CD4-positive, alpha-beta T cell (primary cell): ENCODE data around the gene IAPP. TPM values are rescaled to one million over a fixed set of nuclear protein-coding genes. Genes with fewer than 3 reads are reported as not detected.
"Not testable (repeated sequence)": the region's sequence is repeated elsewhere in the genome, so short reads cannot be mapped to it uniquely, and the experiment has no call there.

Experiments used
- ATAC-seq: fragments of 200-7000 bp; cut with Tn5 transposase; one replicate; pipeline ENCODE4 v1.10.0; 2022; ENCODE audit warnings: mild to moderate bottlenecking; ENCODE audit not compliant: poor library complexity
- CTCF ChIA-PET: fragments of 350-600 bp; sonication (Branson Sonifier 250); formaldehyde crosslinking; loops from one replicate; lab custom pipeline; 2021; ENCODE audit warnings: antibody characterized with exemption, inconsistent platforms; lab: Charles Lee
- POLR2A ChIA-PET: fragments of 350-600 bp; sonication (Branson Sonifier 250); formaldehyde crosslinking; loops from one replicate; lab custom pipeline; 2021; ENCODE audit warnings: antibody characterized with exemption, inconsistent platforms; lab: Charles Lee
- DNase-seq, 14 experiments: peaks; one replicate each; pipeline ENCODE4 v3.0.0-alpha.2; 2013 to 2020; ENCODE audit warnings: mixed read lengths in 2 of 14
- H3K27ac ChIP-seq, 2 donors: one replicate each; pipeline versions ENCODE4 v1.5.1 to v1.7.0; 2013; ENCODE audit warnings: low read length in 2 of 2, low read depth in 1 of 2, mild to moderate bottlenecking in 1 of 2
- H3K27me3 ChIP-seq, 2 experiments: 1 replicate in 1 of 2; 2 replicates in 1 of 2; pipeline versions ENCODE4 v1.6.1 to v1.7.0; 2013; ENCODE audit warnings: low read length in 2 of 2, control low read depth in 1 of 2, mild to moderate bottlenecking in 1 of 2, moderate library complexity in 1 of 2; ENCODE audit not compliant: insufficient read depth in 2 of 2, control insufficient read depth in 1 of 2
- H3K36me3 ChIP-seq: one replicate; pipeline ENCODE4 v1.6.1; 2013; ENCODE audit warnings: low read length, control low read depth; ENCODE audit not compliant: insufficient read depth
- H3K4me1 ChIP-seq: one replicate; pipeline ENCODE4 v1.6.1; 2013; ENCODE audit warnings: low read length, control low read depth; ENCODE audit not compliant: insufficient read depth
- H3K4me3 ChIP-seq: one replicate; pipeline ENCODE4 v1.5.1; 2013; ENCODE audit warnings: mild to moderate bottlenecking, low read length, moderate library complexity
- H3K9me3 ChIP-seq, 2 experiments: 1 replicate in 1 of 2; 2 replicates in 1 of 2; pipeline versions ENCODE4 v1.6.1 to v1.7.0; 2013; ENCODE audit warnings: low read length in 2 of 2, mild to moderate bottlenecking in 2 of 2, control low read depth in 1 of 2, moderate library complexity in 1 of 2; ENCODE audit not compliant: control insufficient read depth in 1 of 2, insufficient read depth in 1 of 2
- H3K27ac Mint-ChIP-seq: one replicate; pipeline ENCODE4 v1.8.0; 2020; ENCODE audit warnings: mixed read lengths
- H3K27me3 Mint-ChIP-seq: one replicate; pipeline ENCODE4 v1.8.0; 2021; ENCODE audit warnings: mixed read lengths
- H3K36me3 Mint-ChIP-seq: one replicate; pipeline ENCODE4 v1.8.0; 2021; ENCODE audit warnings: low read depth, mixed read lengths
- H3K4me1 Mint-ChIP-seq: one replicate; pipeline ENCODE4 v1.8.0; 2021; ENCODE audit warnings: low read depth, mixed read lengths
- H3K4me3 Mint-ChIP-seq: one replicate; pipeline ENCODE4 v1.8.0; 2020; ENCODE audit warnings: mild to moderate bottlenecking, mixed read lengths
- H3K9me3 Mint-ChIP-seq: one replicate; pipeline ENCODE4 v1.8.0; 2020; ENCODE audit warnings: mixed read lengths
- CTCF ChIP-seq: fragments of 200-600 bp; IDR thresholded peaks from one replicate; pipeline ENCODE4 v1.8.0; 2022; ENCODE audit warnings: antibody characterized with exemption, mild to moderate bottlenecking
- intact Hi-C, 2 experiments: fragments of 100-400 bp; cut with DNase I in 1 of 2; cut with micrococcal nuclease in 1 of 2; formaldehyde crosslinking; loops; one replicate each; pipeline versions ENCODE4 v1.15.1 to v1.9.0; 2023 to 2025; cut with DNase I, micrococcal nuclease
- total RNA-seq, 174 experiments: library from RNA in 2 of 174; stranded (reverse) in 2 of 174; gene quantifications; one replicate each; pipeline ENCODE4 v1.2.3 and lab custom pipeline; 2021 to 2026

The IAPP gene
- total RNA-seq, 2 experiments from 2014 or later: not detected

- Mint-ChIP-seq H3K4me3 (no peak overlapping the region), H3K27ac (no peak overlapping the region), H3K27me3 (no peaks in the 10 kb centered on the region), H3K36me3 (no peaks in the 10 kb centered on the region), H3K4me1 (no peaks in the 10 kb centered on the region), H3K9me3 (peaks cover 2% of the 10 kb centered on the region)
- ATAC-seq: no peak
- no peaks in the 10 kb centered on the region for H3K36me3 ChIP-seq
- no peak for TF ChIP-seq CTCF
- POLR2A ChIA-PET: interaction anchor here (0.6 kb wide), 1 partner anchor 89 kb away, joined by 3 read pairs; no protein-coding TSS in a partner anchor
- DNase-seq: peak in 1 of 14 experiments; percentile 9
- H3K4me1 ChIP-seq: no peaks in the 10 kb centered on the region
- no peaks in the 10 kb centered on the region for H3K9me3 ChIP-seq
- CTCF ChIA-PET: no interaction called here
- H3K4me3 ChIP-seq: no peak overlapping the region
- intact Hi-C loops: no loop called here
- H3K27me3 ChIP-seq: no peaks in the 10 kb centered on the region
- no peak overlapping the region for H3K27ac ChIP-seq
Observed at GRCh38 chr12:21369141-21369980, 3.3 kb upstream of the IAPP start.

- Mint-ChIP-seq H3K27ac (no peak overlapping the region), H3K36me3 (no peaks in the 10 kb centered on the region), H3K4me3 (no peak overlapping the region), H3K9me3 (no peaks in the 10 kb centered on the region), H3K4me1 (no peaks in the 10 kb centered on the region), H3K27me3 (no peaks in the 10 kb centered on the region)
- POLR2A ChIA-PET: no interaction called here
- CTCF ChIA-PET: no interaction called here
- intact Hi-C loops: no loop called here
- Histone ChIP-seq H3K36me3 (no peaks in the 10 kb centered on the region), H3K4me1 (no peaks in the 10 kb centered on the region), H3K4me3 (no peak overlapping the region), H3K27me3 (no peaks in the 10 kb centered on the region), H3K9me3 (no peaks in the 10 kb centered on the region), H3K27ac (no peak overlapping the region)
- DNase-seq (no peak), ATAC-seq (no peak)
- no peak for TF ChIP-seq CTCF
Observed at GRCh38 chr12:21370845-21371449, 1.8 kb upstream of the IAPP start.

- H3K27ac Mint-ChIP-seq: no peak overlapping the region
- Histone ChIP-seq H3K36me3 (no peaks in the 10 kb centered on the region), H3K4me3 (no peak overlapping the region), H3K27me3 (peaks cover 0 to 5% of the 10 kb centered on the region in 2 experiments), H3K27ac (no peak overlapping the region), H3K9me3 (no peaks in the 10 kb centered on the region), H3K4me1 (no peaks in the 10 kb centered on the region)
- no peak for DNase-seq
- H3K27me3 Mint-ChIP-seq: peaks cover 19% of the 10 kb centered on the region
- intact Hi-C loops: no loop called here
- no peak for TF ChIP-seq CTCF
- POLR2A ChIA-PET: no interaction called here
- no peaks in the 10 kb centered on the region for H3K36me3 Mint-ChIP-seq
- no peak for ATAC-seq
- H3K4me1 Mint-ChIP-seq: no peaks in the 10 kb centered on the region
- no peaks in the 10 kb centered on the region for H3K9me3 Mint-ChIP-seq
- CTCF ChIA-PET: no interaction called here
- H3K4me3 Mint-ChIP-seq: no peak overlapping the region
Observed at GRCh38 chr12:21379218-21379617, 6.5 kb downstream of the IAPP start.

- DNase-seq, H3K27ac Mint-ChIP-seq, intact Hi-C loops: not testable (repeated sequence)
Observed at GRCh38 chr12:21381320-21381719, 8.6 kb downstream of the IAPP start.

More at GRCh38 chr12:21381320-21381719, 8.6 kb downstream of the IAPP start:
- H3K27me3 ChIP-seq, H3K36me3 ChIP-seq, POLR2A ChIA-PET, ATAC-seq, H3K36me3 Mint-ChIP-seq, H3K9me3 ChIP-seq, H3K4me1 Mint-ChIP-seq, H3K9me3 Mint-ChIP-seq, H3K4me1 ChIP-seq, H3K27ac ChIP-seq, H3K4me3 Mint-ChIP-seq, CTCF ChIA-PET, H3K4me3 ChIP-seq: not testable (repeated sequence)
- H3K27me3 Mint-ChIP-seq: peaks cover 19% of the 10 kb centered on the region
